ENCODE data around the gene STX19. TPM values are rescaled to one million over a fixed set of nuclear protein-coding genes. Genes with fewer than 3 reads are reported as not detected.

Gene STX19
- total and polyA plus RNA-seq, 2 of the 13 experiments (the other 11 are each of a cell fraction or from before 2014, with no cell fraction given) = not detected

- TF ChIP-seq GRHL1 (CRISPR knock-in tag; conservative IDR thresholded peaks at IDR 0.05) (no peak), MAF1 (CRISPR knock-in tag; IDR thresholded peaks at IDR 0.05; ENCODE audit: borderline replicate concordance) (no peak), ZKSCAN5 (CRISPR knock-in tag; IDR thresholded peaks at IDR 0.05) (no peak), ZNF274 (CRISPR knock-in tag; IDR thresholded peaks at IDR 0.05) (peak; percentile 49; the same call in 1 of the 2 replicates), ZNF180 (CRISPR knock-in tag; IDR thresholded peaks at IDR 0.05; ENCODE audit: borderline replicate concordance, low read depth) (no peak), HMG20B (CRISPR knock-in tag; conservative IDR thresholded peaks at IDR 0.05) (no peak), TCF7L2 (IDR thresholded peaks at IDR 0.05; ENCODE audit: low read depth, low read length) (no peak), ZNF292 (CRISPR knock-in tag; IDR thresholded peaks at IDR 0.05; ENCODE audit: borderline replicate concordance, low read depth) (0 out of 2 replicates have a peak, but pooled peaks have one; percentile 48), RBFOX2 (IDR thresholded peaks at IDR 0.05; ENCODE audit: low read depth, low read length) (peak; percentile 94), FLYWCH1 (CRISPR knock-in tag; IDR thresholded peaks at IDR 0.05) (no peak), TEAD3 (CRISPR knock-in tag; optimal IDR thresholded peaks at IDR 0.05; ENCODE audit: borderline replicate concordance) (peak; percentile 6), EP300 (IDR thresholded peaks at IDR 0.05; ENCODE audit: low read depth in 2 of 2, low read length in 2 of 2) (peak in 1 of 2 experiments; percentile 1; a peak in 1 of 4 replicates), EP300 (CRISPR knock-in tag; IDR thresholded peaks at IDR 0.05; ENCODE audit: borderline replicate concordance) (peak; percentile 35; the same call in 1 of the 2 replicates), GLMP (CRISPR knock-in tag; IDR thresholded peaks at IDR 0.05; ENCODE audit: borderline replicate concordance) (no peak), SMAD1 (CRISPR knock-in tag; IDR thresholded peaks at IDR 0.05; ENCODE audit: borderline replicate concordance, low read depth) (no peak), IKZF1 (IDR thresholded peaks at IDR 0.05) (no peak), ZNF709 (CRISPR knock-in tag; IDR thresholded peaks at IDR 0.05) (no peak), ZNF615 (CRISPR knock-in tag; IDR thresholded peaks at IDR 0.05; ENCODE audit: borderline replicate concordance) (no peak), ZNF776 (CRISPR knock-in tag; IDR thresholded peaks at IDR 0.05) (no peak), JUND (CRISPR knock-in tag; IDR thresholded peaks at IDR 0.05) (no peak), ZFX (CRISPR knock-in tag; IDR thresholded peaks at IDR 0.05; ENCODE audit: low read depth) (peak; percentile 89), ZNF546 (CRISPR knock-in tag; conservative IDR thresholded peaks at IDR 0.05) (no peak), KLF16 (CRISPR knock-in tag; IDR thresholded peaks at IDR 0.05) (peak in 1 of 2 experiments; percentile 34; a peak in 1 of 4 replicates), ZNF704 (CRISPR knock-in tag; IDR thresholded peaks at IDR 0.05; ENCODE audit: borderline replicate concordance) (peak; percentile 51; the same call in 1 of the 2 replicates)
Observed at GRCh38 chr3:93973131-93974126, 55.0 kb downstream of the STX19 start, which contains the start of gene PROS1 (continued).
